SHP77 treated with DMSO at 0.1 percent for 48 hours (cell line): Measurements from ENCODE around the gene FBXW8.
A peak's percentile ranks its signal among the peaks of the same experiment; 100 is the strongest.

ENCODE experiments used
- DNase-seq: peaks from one replicate; lab custom pipeline; 2025; lab: John Stamatoyannopoulos, UW

Gene FBXW8

GRCh38 chr12:116887244-116887643 lies 23.5 kb upstream of the FBXW8 start:
- DNase-seq, result no peak

GRCh38 chr12:116887897-116888296 lies 22.9 kb upstream of the FBXW8 start:
- no peak for DNase-seq

- DNase-seq, result no peak
Observed at GRCh38 chr12:116890330-116890729, 20.4 kb upstream of the FBXW8 start.

GRCh38 chr12:116891019-116891418 lies 19.7 kb upstream of the FBXW8 start:
- no peak for DNase-seq

- DNase-seq, result no peak
Observed at GRCh38 chr12:116892349-116893140, 18.2 kb upstream of the FBXW8 start.

GRCh38 chr12:116894913-116895312 lies 15.8 kb upstream of the FBXW8 start:
- no peak for DNase-seq

GRCh38 chr12:116896411-116896924 lies 14.3 kb upstream of the FBXW8 start:
- DNase-seq, result no peak

- no peak for DNase-seq
Observed at GRCh38 chr12:116897476-116897875, 13.3 kb upstream of the FBXW8 start.

- DNase-seq, result no peak
Observed at GRCh38 chr12:116898669-116899068, 12.1 kb upstream of the FBXW8 start.

- DNase-seq, result no peak
Observed at GRCh38 chr12:116901612-116902011, 9.1 kb upstream of the FBXW8 start.

- DNase-seq, result no peak
Observed at GRCh38 chr12:116903818-116904217, 6.9 kb upstream of the FBXW8 start.

- DNase-seq, result no peak
Observed at GRCh38 chr12:116906285-116906684, 4.5 kb upstream of the FBXW8 start.

- no peak for DNase-seq
Observed at GRCh38 chr12:116910280-116910644, 488 bp upstream of the FBXW8 start.

- no peak for DNase-seq
Observed at GRCh38 chr12:116915326-116915725, 4.6 kb downstream of the FBXW8 start.

- no peak for DNase-seq
Observed at GRCh38 chr12:116916122-116916521, 5.4 kb downstream of the FBXW8 start.

GRCh38 chr12:116916714-116917114 lies 6.0 kb downstream of the FBXW8 start:
- peak; percentile 79 for DNase-seq

GRCh38 chr12:116918464-116918863 lies 7.7 kb downstream of the FBXW8 start:
- DNase-seq, result no peak

GRCh38 chr12:116919247-116919661 lies 8.5 kb downstream of the FBXW8 start:
- DNase-seq, result no peak

- no peak for DNase-seq
Observed at GRCh38 chr12:116919706-116920485, 9.1 kb downstream of the FBXW8 start.

GRCh38 chr12:116920939-116921338 lies 10.2 kb downstream of the FBXW8 start:
- no peak for DNase-seq

- DNase-seq, result no peak
Observed at GRCh38 chr12:116922194-116922897, 11.6 kb downstream of the FBXW8 start.
